Right cardiac atrium (tissue), 5 donors: ENCODE data around the gene MADD. TPM values are rescaled to one million over a fixed set of nuclear protein-coding genes. Genes with fewer than 3 reads are reported as not detected.
A peak's percentile ranks its signal among the peaks of the same experiment; 100 is the strongest.

ENCODE experiments used
- ATAC-seq, 2 donors: fragments of 200-7000 bp; cut with Tn5 transposase; one replicate each; pipeline versions ENCODE4 v1.8.0 to v1.9.1; 2020; ENCODE audit warnings: moderate library complexity in 2 of 2, mild to moderate bottlenecking in 1 of 2
- DNase-seq, 3 donors: peaks; one replicate each; pipeline ENCODE4 v3.0.0-alpha.2; 2020
- H3K27ac ChIP-seq: one replicate; pipeline ENCODE4 v1.5.1; 2013; ENCODE audit warnings: mild to moderate bottlenecking, low read length, control low read depth, moderate library complexity
- H3K27me3 ChIP-seq: one replicate; pipeline ENCODE4 v1.6.1; 2013; ENCODE audit not compliant: control insufficient read depth, insufficient read depth
- H3K4me1 ChIP-seq: one replicate; pipeline ENCODE4 v1.6.1; 2013; ENCODE audit warnings: low read length; ENCODE audit not compliant: control insufficient read depth, insufficient read depth
- H3K4me3 ChIP-seq: one replicate; pipeline ENCODE4 v1.5.1; 2013; ENCODE audit warnings: low read length, control low read depth
- H3K9me3 ChIP-seq: one replicate; pipeline ENCODE4 v1.6.1; 2013; ENCODE audit warnings: low read length; ENCODE audit not compliant: control insufficient read depth
- WGBS: extraction: QIAGEN DNeasy Blood & Tissue Kit; methylation state at CpG from one replicate; pipeline ENCODE4 v1.1.7; 2013; 5-methylcytosine and 5-hydroxymethylcytosine counted together
- intact Hi-C, 4 donors: fragments of 100-400 bp; cut with DNase I; formaldehyde crosslinking; loops; one replicate each; pipeline versions ENCODE4 v1.11.0 to v1.14.0; 2022 to 2023
- polyA plus RNA-seq: library from polyadenylated mRNA; stranded (reverse); fragments of 200-250 nt; gene quantifications from one replicate; pipeline ENCODE4 v1.2.3, GENCODE V29; 2013
- total RNA-seq, 4 donors: library from RNA; stranded (reverse); fragmentation: NEBNext Ultra II Directional; extraction: Animal tissue kit (Norgen Biotek cat#: 25700); gene quantifications; one replicate each; pipeline ENCODE4 v1.2.1, GENCODE V29; 2021
- donor health status: healthy with polysubstance abuse.
- donor health status: DM: no; HTN: yes; CAD: no.
- donor health status: DM: no; HTN: no; CAD: no.
- donor health status: DM: no; HTN: yes; CAD: no; lungs with severe emphysema.
- donor health status: DM: yes; HTN: yes; CAD: no.

MADD gene
- total and polyA plus RNA-seq, 5 donors = 27.9 to 73.7 (median 49.4) TPM

DNA sequence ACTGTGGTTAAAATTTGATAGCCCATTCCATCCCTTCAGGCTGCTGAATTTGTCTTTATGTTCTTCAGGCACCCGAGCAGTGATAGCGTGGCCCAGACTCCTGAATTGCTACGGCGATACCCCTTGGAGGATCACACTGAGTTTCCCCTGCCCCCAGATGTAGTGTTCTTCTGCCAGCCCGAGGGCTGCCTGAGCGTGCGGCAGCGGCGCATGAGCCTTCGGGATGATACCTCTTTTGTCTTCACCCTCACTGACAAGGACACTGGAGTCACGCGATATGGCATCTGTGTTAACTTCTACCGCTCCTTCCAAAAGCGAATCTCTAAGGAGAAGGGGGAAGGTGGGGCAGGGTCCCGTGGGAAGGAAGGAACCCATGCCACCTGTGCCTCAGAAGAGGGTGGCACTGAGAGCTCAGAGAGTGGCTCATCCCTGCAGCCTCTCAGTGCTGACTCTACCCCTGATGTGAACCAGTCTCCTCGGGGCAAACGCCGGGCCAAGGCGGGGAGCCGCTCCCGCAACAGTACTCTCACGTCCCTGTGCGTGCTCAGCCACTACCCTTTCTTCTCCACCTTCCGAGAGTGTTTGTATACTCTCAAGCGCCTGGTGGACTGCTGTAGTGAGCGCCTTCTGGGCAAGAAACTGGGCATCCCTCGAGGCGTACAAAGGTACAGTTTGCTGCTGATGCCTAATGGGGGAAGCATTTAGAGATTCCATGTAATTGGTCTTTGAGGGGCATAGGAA is 4.7 kb downstream of the MADD start:
- Histone ChIP-seq H3K27me3 (no peaks in the 10 kb centered on the region), H3K4me3 (no peak overlapping the region), H3K9me3 (no peaks in the 10 kb centered on the region), H3K27ac (no peak overlapping the region), H3K4me1 (peaks cover 2% of the 10 kb centered on the region)
- ATAC-seq (no peak), DNase-seq (no peak)
- 95% methylated on average over 28 of the region's 28 CpGs for WGBS
- intact Hi-C loops = loop anchor here in 2 of 4 donors (10.0 kb wide), 1 partner anchor 80 kb away; the partner anchor contains the start of gene MYBPC3 (in 2 of the 2)

DNA sequence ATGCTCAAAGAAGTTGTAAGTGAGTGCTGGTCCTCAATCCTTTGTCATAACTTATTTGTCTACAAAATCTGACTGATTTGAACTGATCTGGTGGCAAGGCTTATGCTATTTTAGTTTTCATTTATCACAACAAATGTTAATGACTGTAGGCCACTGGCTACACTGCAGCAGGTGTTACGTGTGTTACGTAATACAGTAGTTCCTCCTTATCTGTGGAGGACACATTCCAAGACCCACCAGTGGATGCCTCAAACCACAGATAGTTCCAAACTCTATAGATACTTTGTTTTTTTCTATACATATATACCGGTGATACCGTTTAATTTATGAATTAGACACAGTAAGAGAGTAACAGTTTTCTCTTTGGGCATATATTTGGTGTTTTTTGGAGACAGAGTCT is 7.0 kb downstream of the MADD start:
- H3K4me1 ChIP-seq = no peaks in the 10 kb centered on the region
- no peak overlapping the region for H3K27ac ChIP-seq
- H3K4me3 ChIP-seq = no peak overlapping the region
- intact Hi-C loops = loop anchor here in 2 of 4 donors (10.0 kb wide), 1 partner anchor 78 kb away; the partner anchor contains the start of gene MYBPC3 (in 2 of the 2)
- H3K27me3 ChIP-seq = no peaks in the 10 kb centered on the region
- no peaks in the 10 kb centered on the region for H3K9me3 ChIP-seq
- WGBS = 85% methylated on average over 4 of the region's 4 CpGs
- DNase-seq = no peak
- ATAC-seq = no peak

DNA sequence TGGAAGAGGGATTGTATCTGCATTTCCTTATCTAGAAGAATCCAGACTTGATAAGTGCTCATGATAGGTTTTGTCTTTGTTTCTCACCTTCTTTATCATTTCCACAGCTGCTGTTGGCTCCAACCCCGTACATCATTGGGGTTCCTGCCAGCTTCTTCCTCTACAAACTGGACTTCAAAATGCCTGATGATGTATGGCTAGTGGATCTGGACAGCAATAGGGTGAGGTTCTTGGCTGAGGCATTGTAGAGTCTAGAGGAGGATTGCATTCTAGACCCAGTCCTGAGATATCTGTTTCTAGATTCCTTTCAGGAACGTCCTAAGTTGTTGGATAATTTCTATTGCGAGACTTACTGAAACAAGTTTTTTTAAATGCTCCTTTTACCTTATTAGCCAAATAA is 8.1 kb downstream of the MADD start:
- Histone ChIP-seq H3K4me1 (no peaks in the 10 kb centered on the region), H3K9me3 (no peaks in the 10 kb centered on the region), H3K4me3 (no peak overlapping the region), H3K27ac (no peak overlapping the region), H3K27me3 (no peaks in the 10 kb centered on the region)
- WGBS = 53% methylated on average over 3 of the region's 3 CpGs
- no peak for ATAC-seq
- no peak for DNase-seq
- intact Hi-C loops = loop anchor here in 2 of 4 donors (10.0 kb wide), 1 partner anchor 77 kb away; the partner anchor contains the start of gene MYBPC3 (in 2 of the 2)

DNA sequence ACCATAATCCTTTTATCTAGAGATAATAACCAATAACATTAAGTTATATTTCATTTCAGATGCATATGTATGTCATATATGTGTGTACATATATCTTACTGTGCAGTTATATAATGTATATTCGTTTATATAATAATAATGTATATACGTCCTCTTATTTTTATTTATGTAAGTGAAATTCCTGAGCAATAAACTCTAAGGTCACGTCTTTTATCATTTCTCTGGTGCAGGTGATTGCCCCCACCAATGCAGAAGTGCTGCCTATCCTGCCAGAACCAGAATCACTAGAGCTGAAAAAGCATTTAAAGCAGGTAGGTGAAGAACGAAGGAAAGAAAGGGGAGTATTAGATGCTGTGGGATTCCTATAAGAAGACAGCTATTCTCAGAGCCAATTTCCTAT is 8.8 kb downstream of the MADD start:
- no peak overlapping the region for H3K27ac ChIP-seq
- intact Hi-C loops = loop anchor here in 2 of 4 donors (10.0 kb wide), 1 partner anchor 76 kb away; the partner anchor contains the start of gene MYBPC3 (in 2 of the 2)
- H3K9me3 ChIP-seq = no peaks in the 10 kb centered on the region
- no peaks in the 10 kb centered on the region for H3K4me1 ChIP-seq
- WGBS = 93% methylated on average over 4 of the region's 4 CpGs
- no peak for ATAC-seq
- no peaks in the 10 kb centered on the region for H3K27me3 ChIP-seq
- H3K4me3 ChIP-seq = no peak overlapping the region
- DNase-seq = no peak

DNA sequence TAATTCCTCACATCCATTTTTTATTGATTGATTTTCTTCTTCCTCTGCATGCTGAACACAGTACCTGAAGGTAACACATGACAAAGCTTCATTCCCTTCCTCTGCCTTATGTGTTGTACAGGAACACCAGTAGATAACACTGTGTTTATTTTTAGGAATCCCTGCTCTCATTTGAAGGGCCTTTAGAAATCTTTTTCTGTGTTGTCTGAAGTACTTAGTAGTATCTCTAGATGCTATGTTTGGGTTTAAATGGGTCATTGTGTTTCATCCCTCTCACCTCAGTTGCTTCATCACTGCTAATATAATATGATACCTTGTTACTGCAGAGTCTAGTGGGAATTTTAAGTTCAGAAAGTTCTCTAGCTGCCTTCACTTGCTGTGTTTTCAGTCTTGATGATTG is 10.2 kb downstream of the MADD start:
- no peaks in the 10 kb centered on the region for H3K4me1 ChIP-seq
- H3K9me3 ChIP-seq = no peaks in the 10 kb centered on the region
- no peak overlapping the region for H3K27ac ChIP-seq
- H3K4me3 ChIP-seq = no peak overlapping the region
- no peaks in the 10 kb centered on the region for H3K27me3 ChIP-seq
- ATAC-seq (peak in 1 of 2 donors; percentile 76), DNase-seq (no peak)
- intact Hi-C loops = no loop called here

DNA sequence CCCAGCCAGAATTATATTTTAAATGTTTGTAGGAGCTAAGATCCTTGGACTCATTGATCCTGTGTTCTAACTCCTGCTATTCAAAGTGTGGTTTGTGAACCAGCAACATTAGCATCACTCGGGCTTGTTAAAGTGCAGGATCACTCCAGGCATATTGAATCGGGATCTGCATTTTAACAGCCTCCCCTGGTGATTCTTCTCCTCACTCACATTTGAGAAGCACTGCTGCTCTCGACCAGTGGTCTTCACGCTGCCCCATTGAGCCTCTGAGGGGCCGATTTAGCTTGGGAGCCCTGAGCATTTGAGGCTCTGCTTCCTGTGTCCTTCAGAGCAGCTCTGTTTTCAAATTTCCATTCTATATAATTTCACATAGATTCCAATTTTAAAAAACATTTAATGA is 10.9 kb downstream of the MADD start:
- no peak for ATAC-seq
- Histone ChIP-seq H3K4me3 (no peak overlapping the region), H3K27me3 (no peaks in the 10 kb centered on the region), H3K9me3 (no peaks in the 10 kb centered on the region), H3K27ac (peak overlapping the region; percentile 15), H3K4me1 (peaks cover 2% of the 10 kb centered on the region)
- DNase-seq = no peak
- intact Hi-C loops = no loop called here
- WGBS = 73% methylated on average over 5 of the region's 5 CpGs

DNA sequence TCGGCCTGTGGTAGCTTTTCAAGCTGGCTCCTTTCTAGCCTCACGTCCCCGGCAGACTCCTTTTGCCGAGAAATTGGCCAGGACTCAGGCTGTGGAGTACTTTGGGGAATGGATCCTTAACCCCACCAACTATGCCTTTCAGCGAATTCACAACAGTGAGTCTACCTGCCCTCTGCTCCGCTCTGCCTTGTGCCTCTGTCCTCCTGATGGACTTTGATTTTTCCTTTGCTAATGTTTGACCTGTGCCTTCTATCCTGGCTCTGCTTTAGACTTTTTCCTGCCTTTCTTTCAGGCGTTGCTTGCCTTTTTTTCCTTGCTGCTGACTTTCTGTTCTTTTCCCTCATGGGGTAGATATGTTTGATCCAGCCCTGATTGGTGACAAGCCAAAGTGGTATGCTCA is 12.5 kb downstream of the MADD start:
- Histone ChIP-seq H3K4me3 (no peak overlapping the region), H3K4me1 (peaks cover 2% of the 10 kb centered on the region), H3K27ac (no peak overlapping the region), H3K9me3 (no peaks in the 10 kb centered on the region), H3K27me3 (no peaks in the 10 kb centered on the region)
- WGBS = 94% methylated on average over 7 of the region's 7 CpGs
- intact Hi-C loops = no loop called here
- no peak for ATAC-seq
- no peak for DNase-seq

DNA sequence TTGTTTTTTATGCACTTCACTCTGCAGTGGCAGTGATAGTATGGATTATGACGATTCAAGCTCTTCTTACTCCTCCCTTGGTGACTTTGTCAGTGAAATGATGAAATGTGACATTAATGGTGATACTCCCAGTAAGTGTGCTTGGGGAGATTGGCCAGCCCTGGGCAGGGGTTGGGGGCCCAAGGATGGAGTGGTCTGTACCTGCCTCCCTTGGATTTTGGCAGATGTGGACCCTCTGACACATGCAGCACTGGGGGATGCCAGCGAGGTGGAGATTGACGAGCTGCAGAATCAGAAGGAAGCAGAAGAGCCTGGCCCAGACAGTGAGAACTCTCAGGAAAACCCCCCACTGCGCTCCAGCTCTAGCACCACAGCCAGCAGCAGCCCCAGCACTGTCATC is 14.2 kb downstream of the MADD start:
- Histone ChIP-seq H3K9me3 (no peaks in the 10 kb centered on the region), H3K27me3 (no peaks in the 10 kb centered on the region), H3K4me1 (peaks cover 4% of the 10 kb centered on the region), H3K4me3 (no peak overlapping the region), H3K27ac (no peak overlapping the region)
- intact Hi-C loops = no loop called here
- ATAC-seq (no peak), DNase-seq (no peak)
- WGBS = 90% methylated on average over 4 of the region's 4 CpGs

DNA sequence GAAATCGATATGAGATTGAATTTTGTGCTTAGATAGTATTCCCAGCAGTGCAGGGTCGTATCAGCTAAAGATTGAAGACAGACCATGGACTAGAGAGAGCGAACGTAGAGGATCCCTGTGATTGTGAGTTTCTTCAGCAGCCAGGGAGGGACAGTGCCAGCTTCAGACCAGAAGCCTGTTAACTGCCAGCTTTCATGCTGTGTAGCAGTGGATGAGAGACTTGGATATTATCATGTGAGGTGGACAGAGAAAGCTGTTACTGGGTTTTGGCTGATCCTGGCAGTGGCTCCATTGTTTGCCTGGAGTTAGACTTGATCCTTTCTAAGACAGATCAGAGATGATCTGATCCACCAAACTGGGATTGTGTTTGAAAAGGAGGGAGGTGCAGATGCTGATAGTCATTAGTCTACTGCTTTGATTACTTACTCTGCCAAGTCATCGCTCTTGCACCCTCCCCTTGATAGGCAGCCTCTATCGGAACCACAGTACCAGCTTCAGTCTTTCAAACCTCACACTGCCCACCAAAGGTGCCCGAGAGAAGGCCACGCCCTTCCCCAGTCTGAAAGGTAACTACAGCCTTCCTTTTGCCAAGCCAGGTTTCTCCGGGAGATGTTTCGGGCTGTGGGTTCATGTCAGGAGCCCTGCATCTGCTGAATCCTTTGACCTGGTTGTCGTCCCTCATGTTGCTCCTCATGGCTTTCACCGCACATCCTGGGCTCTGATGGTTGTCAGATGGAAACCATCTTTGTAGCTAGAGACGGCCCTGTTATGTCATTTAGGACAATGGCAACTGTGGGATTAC is 16.2 kb downstream of the MADD start:
- Histone ChIP-seq H3K9me3 (no peaks in the 10 kb centered on the region), H3K27ac (peak overlapping the region; percentile 59), H3K4me3 (no peak overlapping the region), H3K27me3 (no peaks in the 10 kb centered on the region), H3K4me1 (peaks cover 4% of the 10 kb centered on the region)
- DNase-seq = no peak
- peak; percentile 18 to 40 for ATAC-seq
- 88% methylated on average over 13 of the region's 13 CpGs for WGBS
- intact Hi-C loops = no loop called here

DNA sequence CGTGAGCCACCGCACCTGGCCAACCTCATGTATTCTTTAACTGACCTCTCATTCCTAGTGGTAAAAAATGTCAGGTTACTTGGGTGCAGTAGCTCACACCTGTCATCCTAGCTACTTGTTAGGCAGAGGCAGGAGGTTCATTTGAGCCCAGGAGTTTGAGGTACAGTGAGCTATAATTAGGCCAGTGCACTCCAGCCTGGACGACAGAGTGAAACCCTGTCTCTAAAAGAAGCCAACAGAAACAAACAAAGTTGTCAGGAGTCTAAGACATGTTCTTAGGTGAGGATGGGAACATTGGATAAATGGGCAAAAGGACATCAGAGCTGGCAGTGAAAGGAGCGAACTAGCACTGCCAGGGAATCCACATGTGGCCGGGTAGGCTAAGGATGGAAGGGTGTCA is 18.1 kb downstream of the MADD start:
- ATAC-seq = peak; percentile 70 to 81

DNA sequence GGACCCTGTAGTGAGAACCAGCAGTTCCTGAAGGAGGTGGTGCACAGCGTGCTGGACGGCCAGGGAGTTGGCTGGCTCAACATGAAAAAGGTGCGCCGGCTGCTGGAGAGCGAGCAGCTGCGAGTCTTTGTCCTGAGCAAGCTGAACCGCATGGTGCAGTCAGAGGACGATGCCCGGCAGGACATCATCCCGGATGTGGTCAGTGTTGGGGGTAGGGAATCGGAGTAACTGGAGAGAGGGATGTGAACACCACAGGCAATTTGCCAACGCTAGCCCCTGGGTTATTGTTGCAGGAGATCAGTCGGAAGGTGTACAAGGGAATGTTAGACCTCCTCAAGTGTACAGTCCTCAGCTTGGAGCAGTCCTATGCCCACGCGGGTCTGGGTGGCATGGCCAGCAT is 19.9 kb downstream of the MADD start:
- ATAC-seq (no peak), DNase-seq (no peak)
- Histone ChIP-seq H3K4me3 (no peak overlapping the region), H3K27me3 (no peaks in the 10 kb centered on the region), H3K27ac (no peak overlapping the region), H3K9me3 (no peaks in the 10 kb centered on the region), H3K4me1 (peaks cover 4% of the 10 kb centered on the region)
- WGBS = 93% methylated on average over 15 of the region's 15 CpGs
- intact Hi-C loops = no loop called here

More for the DNA sequence above, 18.1 kb downstream of the MADD start:
- no peaks in the 10 kb centered on the region for H3K27me3 ChIP-seq
- peaks cover 4% of the 10 kb centered on the region for H3K4me1 ChIP-seq
- H3K9me3 ChIP-seq = no peaks in the 10 kb centered on the region
- intact Hi-C loops = no loop called here
- no peak overlapping the region for H3K4me3 ChIP-seq
- WGBS = 72% methylated on average over 5 of the region's 5 CpGs
- H3K27ac ChIP-seq = peak overlapping the region; percentile 88
- DNase-seq = no peak
